CD4-positive, alpha-beta T cell (primary cell): ENCODE results near the gene PTPN23. TPM values are rescaled to one million over a fixed set of nuclear protein-coding genes. Genes with fewer than 3 reads are reported as not detected.

Source experiments
- ATAC-seq: fragments of 200-7000 bp; cut with Tn5 transposase; one replicate; pipeline ENCODE4 v1.10.0; 2022; ENCODE audit warnings: mild to moderate bottlenecking; ENCODE audit not compliant: poor library complexity
- CTCF ChIA-PET: fragments of 350-600 bp; sonication (Branson Sonifier 250); formaldehyde crosslinking; loops from one replicate; lab custom pipeline; 2021; ENCODE audit warnings: antibody characterized with exemption, inconsistent platforms; lab: Charles Lee
- POLR2A ChIA-PET: fragments of 350-600 bp; sonication (Branson Sonifier 250); formaldehyde crosslinking; loops from one replicate; lab custom pipeline; 2021; ENCODE audit warnings: antibody characterized with exemption, inconsistent platforms; lab: Charles Lee
- DNase-seq, 14 experiments: peaks; one replicate each; pipeline ENCODE4 v3.0.0-alpha.2; 2013 to 2020; ENCODE audit warnings: mixed read lengths in 2 of 14
- H3K27ac ChIP-seq, 2 donors: one replicate each; pipeline versions ENCODE4 v1.5.1 to v1.7.0; 2013; ENCODE audit warnings: low read length in 2 of 2, low read depth in 1 of 2, mild to moderate bottlenecking in 1 of 2
- H3K27me3 ChIP-seq, 2 experiments: 1 replicate in 1 of 2; 2 replicates in 1 of 2; pipeline versions ENCODE4 v1.6.1 to v1.7.0; 2013; ENCODE audit warnings: low read length in 2 of 2, control low read depth in 1 of 2, mild to moderate bottlenecking in 1 of 2, moderate library complexity in 1 of 2; ENCODE audit not compliant: insufficient read depth in 2 of 2, control insufficient read depth in 1 of 2
- H3K36me3 ChIP-seq: one replicate; pipeline ENCODE4 v1.6.1; 2013; ENCODE audit warnings: low read length, control low read depth; ENCODE audit not compliant: insufficient read depth
- H3K4me1 ChIP-seq: one replicate; pipeline ENCODE4 v1.6.1; 2013; ENCODE audit warnings: low read length, control low read depth; ENCODE audit not compliant: insufficient read depth
- H3K4me3 ChIP-seq: one replicate; pipeline ENCODE4 v1.5.1; 2013; ENCODE audit warnings: mild to moderate bottlenecking, low read length, moderate library complexity
- H3K9me3 ChIP-seq, 2 experiments: 1 replicate in 1 of 2; 2 replicates in 1 of 2; pipeline versions ENCODE4 v1.6.1 to v1.7.0; 2013; ENCODE audit warnings: low read length in 2 of 2, mild to moderate bottlenecking in 2 of 2, control low read depth in 1 of 2, moderate library complexity in 1 of 2; ENCODE audit not compliant: control insufficient read depth in 1 of 2, insufficient read depth in 1 of 2
- H3K27ac Mint-ChIP-seq: one replicate; pipeline ENCODE4 v1.8.0; 2020; ENCODE audit warnings: mixed read lengths
- H3K27me3 Mint-ChIP-seq: one replicate; pipeline ENCODE4 v1.8.0; 2021; ENCODE audit warnings: mixed read lengths
- H3K36me3 Mint-ChIP-seq: one replicate; pipeline ENCODE4 v1.8.0; 2021; ENCODE audit warnings: low read depth, mixed read lengths
- H3K4me1 Mint-ChIP-seq: one replicate; pipeline ENCODE4 v1.8.0; 2021; ENCODE audit warnings: low read depth, mixed read lengths
- H3K4me3 Mint-ChIP-seq: one replicate; pipeline ENCODE4 v1.8.0; 2020; ENCODE audit warnings: mild to moderate bottlenecking, mixed read lengths
- H3K9me3 Mint-ChIP-seq: one replicate; pipeline ENCODE4 v1.8.0; 2020; ENCODE audit warnings: mixed read lengths
- CTCF ChIP-seq: fragments of 200-600 bp; IDR thresholded peaks from one replicate; pipeline ENCODE4 v1.8.0; 2022; ENCODE audit warnings: antibody characterized with exemption, mild to moderate bottlenecking
- intact Hi-C, 2 experiments: fragments of 100-400 bp; cut with DNase I in 1 of 2; cut with micrococcal nuclease in 1 of 2; formaldehyde crosslinking; loops; one replicate each; pipeline versions ENCODE4 v1.15.1 to v1.9.0; 2023 to 2025; cut with DNase I, micrococcal nuclease
- total RNA-seq, 174 experiments: library from RNA in 2 of 174; stranded (reverse) in 2 of 174; gene quantifications; one replicate each; pipeline ENCODE4 v1.2.3 and lab custom pipeline; 2021 to 2026

PTPN23 gene
- total RNA-seq, 2 experiments from 2014 or later: 27.3 to 35.7 TPM

GRCh38 chr3:47431225-47431624 lies 50.4 kb downstream of the PTPN23 start:
- no peak for ATAC-seq
- H3K27me3 ChIP-seq: no peaks in the 10 kb centered on the region
- Mint-ChIP-seq H3K27ac (no peak overlapping the region), H3K36me3 (peaks cover 82% of the 10 kb centered on the region), H3K9me3 (no peaks in the 10 kb centered on the region), H3K27me3 (no peaks in the 10 kb centered on the region), H3K4me3 (no peak overlapping the region), H3K4me1 (no peaks in the 10 kb centered on the region)
- intact Hi-C loops: no loop called here
- POLR2A ChIA-PET: no interaction called here
- H3K9me3 ChIP-seq: no peaks in the 10 kb centered on the region
- no peaks in the 10 kb centered on the region for H3K4me1 ChIP-seq
- H3K27ac ChIP-seq: no peak overlapping the region
- H3K4me3 ChIP-seq: no peak overlapping the region
- DNase-seq: no peak
- CTCF ChIA-PET: no interaction called here
- peaks cover 77% of the 10 kb centered on the region for H3K36me3 ChIP-seq
- no peak for TF ChIP-seq CTCF

GRCh38 chr3:47432673-47433072 lies 51.9 kb downstream of the PTPN23 start:
- H3K27me3 ChIP-seq: no peaks in the 10 kb centered on the region
- no peak overlapping the region for H3K4me3 Mint-ChIP-seq
- POLR2A ChIA-PET: no interaction called here
- no peaks in the 10 kb centered on the region for H3K9me3 Mint-ChIP-seq
- no peak for TF ChIP-seq CTCF
- H3K27ac Mint-ChIP-seq: no peak overlapping the region
- ATAC-seq (no peak), DNase-seq (no peak)
- CTCF ChIA-PET: interaction anchor here (1.3 kb wide), 1 partner anchor 12 kb away, joined by 3 read pairs; no protein-coding TSS in a partner anchor
- peaks cover 69% of the 10 kb centered on the region for H3K36me3 ChIP-seq
- H3K4me3 ChIP-seq: no peak overlapping the region
- intact Hi-C loops: no loop called here
- no peaks in the 10 kb centered on the region for H3K27me3 Mint-ChIP-seq
- no peaks in the 10 kb centered on the region for H3K4me1 Mint-ChIP-seq
- no peaks in the 10 kb centered on the region for H3K4me1 ChIP-seq
- no peak overlapping the region for H3K27ac ChIP-seq
- peaks cover 85% of the 10 kb centered on the region for H3K36me3 Mint-ChIP-seq
- H3K9me3 ChIP-seq: no peaks in the 10 kb centered on the region

GRCh38 chr3:47433796-47434195 lies 53.0 kb downstream of the PTPN23 start:
- Histone ChIP-seq H3K4me3 (no peak overlapping the region), H3K36me3 (peaks cover 59% of the 10 kb centered on the region), H3K27me3 (no peaks in the 10 kb centered on the region), H3K4me1 (no peaks in the 10 kb centered on the region), H3K27ac (no peak overlapping the region), H3K9me3 (no peaks in the 10 kb centered on the region)
- Mint-ChIP-seq H3K27ac (no peak overlapping the region), H3K4me1 (no peaks in the 10 kb centered on the region), H3K27me3 (no peaks in the 10 kb centered on the region), H3K36me3 (peaks cover 85% of the 10 kb centered on the region), H3K4me3 (no peak overlapping the region), H3K9me3 (no peaks in the 10 kb centered on the region)
- CTCF ChIA-PET: interaction anchor here (1.3 kb wide), 1 partner anchor 13 kb away, joined by 3 read pairs; no protein-coding TSS in a partner anchor
- no peak for TF ChIP-seq CTCF
- DNase-seq (no peak), ATAC-seq (no peak)
- intact Hi-C loops: no loop called here
- POLR2A ChIA-PET: no interaction called here
